K562 (cell line): ENCODE measurements around the gene ALG12. TPM values are rescaled to one million over a fixed set of nuclear protein-coding genes. Genes with fewer than 3 reads are reported as not detected.

Experiments
- ATF2 ChIP-seq: sonication (generic); formaldehyde crosslinking; IDR thresholded peaks from 2 replicates; pipeline ENCODE4 v1.8.1; 2022; ENCODE audit warnings: missing genetic modification reagents
- CREB1 ChIP-seq, 2 experiments: sonication (generic) in 1 of 2; formaldehyde crosslinking in 1 of 2; IDR thresholded peaks; 2 replicates each; pipeline versions ENCODE4 v1.6.1 to v1.8.0; 2012 to 2022; ENCODE audit warnings: inconsistent platforms in 1 of 2, mild to moderate bottlenecking in 1 of 2, missing genetic modification reagents in 1 of 2, moderate library complexity in 1 of 2
- ELK3 ChIP-seq: fragments of 450-650 bp; formaldehyde crosslinking; IDR thresholded peaks from 2 replicates; pipeline ENCODE4 v1.4.0; 2020; ENCODE audit warnings: mild to moderate bottlenecking
- EP400 ChIP-seq: fragments of 450-650 bp; IDR thresholded peaks from 2 replicates; pipeline ENCODE4 v1.6.1; 2017; ENCODE audit warnings: antibody characterized with exemption, mild to moderate bottlenecking, moderate library complexity
- GABPA ChIP-seq: fragments of 200-800 bp; sonication (Bioruptor generic); conservative IDR thresholded peaks from 2 replicates; pipeline ENCODE4 v1.6.1; 2016; ENCODE audit warnings: low read depth, missing genetic modification characterization, missing compliant biosample characterization
- HES1 ChIP-seq: fragments of 450-650 bp; IDR thresholded peaks from 2 replicates; pipeline ENCODE4 v1.6.1; 2016; ENCODE audit warnings: low read depth, mild to moderate bottlenecking, moderate library complexity
- ID3 ChIP-seq, 2 experiments: fragments of 250-450 bp in 1 of 2; fragments of 450-650 bp in 1 of 2; sonication (Bioruptor Pico) in 1 of 2; IDR thresholded peaks; 2 replicates each; pipeline versions ENCODE4 v1.6.1 to v1.8.0; 2016 to 2021; ENCODE audit warnings: mild to moderate bottlenecking in 2 of 2, moderate library complexity in 2 of 2, missing compliant biosample characterization in 1 of 2, missing genetic modification characterization in 1 of 2
- KAT7 ChIP-seq: sonication (generic); formaldehyde crosslinking; IDR thresholded peaks from 2 replicates; pipeline ENCODE4 v1.8.0; 2022; ENCODE audit warnings: missing genetic modification reagents, mild to moderate bottlenecking, borderline replicate concordance
- POLR2AphosphoS5 ChIP-seq: IDR thresholded peaks from 2 replicates; pipeline ENCODE4 v1.6.1; 2011; ENCODE audit warnings: mild to moderate bottlenecking, low read depth, low read length, moderate library complexity; ENCODE audit not compliant: control insufficient read depth, insufficient read depth
- STAG1 ChIP-seq: sonication (generic); formaldehyde crosslinking; IDR thresholded peaks from 2 replicates; pipeline ENCODE4 v1.5.0; 2020; ENCODE audit warnings: missing genetic modification reagents, borderline replicate concordance
- TFAP4 ChIP-seq: sonication (generic); formaldehyde crosslinking; IDR thresholded peaks from 2 replicates; pipeline ENCODE4 v1.8.0; 2022; ENCODE audit warnings: missing genetic modification reagents, mild to moderate bottlenecking, moderate library complexity, borderline replicate concordance
- WHSC1 ChIP-seq: IDR thresholded peaks from one replicate; pipeline ENCODE4 v1.6.1; 2012; ENCODE audit warnings: low read length, control low read depth, inconsistent platforms
- ZFX ChIP-seq: sonication (generic); formaldehyde crosslinking; IDR thresholded peaks from 2 replicates; pipeline ENCODE4 v1.8.0; 2022; ENCODE audit warnings: mild to moderate bottlenecking, missing genetic modification reagents, moderate library complexity
- ZNF197 ChIP-seq: fragments of 200-800 bp; sonication (Bioruptor generic); IDR thresholded peaks from 2 replicates; pipeline ENCODE4 v1.6.1; 2016; ENCODE audit warnings: low read depth, missing genetic modification characterization, missing compliant biosample characterization
- ZNF212 ChIP-seq: fragments of 450-650 bp; formaldehyde crosslinking; IDR thresholded peaks from 2 replicates; pipeline ENCODE4 v1.4.0; 2020; ENCODE audit warnings: mild to moderate bottlenecking
- ZNF518B ChIP-seq: fragments of 250-450 bp; sonication (Bioruptor Pico); IDR thresholded peaks from 2 replicates; pipeline ENCODE4 v1.5.0; 2021; ENCODE audit warnings: mild to moderate bottlenecking, moderate library complexity
- ZSCAN29 ChIP-seq: fragments of 450-650 bp; IDR thresholded peaks from 2 replicates; pipeline ENCODE4 v1.6.1; 2017
- polyA plus RNA-seq, 8 experiments: library from polyadenylated mRNA; depleted of rRNA in 4 of 8; stranded (reverse) in 5 of 8; unstranded in 3 of 8; fragments of >200 nt; fragmentation: Nextera tagmentation in 2 of 8; fragmentation: Illumina TruSeq in 1 of 8; extraction: Ambion mirVana in 2 of 8; extraction: Trizol in 1 of 8; gene quantifications; 2 replicates each; pipeline versions ENCODE4 v1.2.1 to v1.2.3, GENCODE V29; 2011 to 2014; ENCODE audit warnings: inconsistent platforms in 1 of 8, missing spikeins in 1 of 8
- total RNA-seq, 7 experiments: library from RNA; depleted of rRNA in 6 of 7; stranded (reverse); fragments of >200 nt in 6 of 7; fragmentation: Illumina TruSeq in 2 of 7; extraction: Trizol in 2 of 7; gene quantifications; 2 replicates each; pipeline versions ENCODE4 v1.2.1 to v1.2.3, GENCODE V29; 2011 to 2021; ENCODE audit warnings: low replicate concordance in 1 of 7

The ALG12 gene
- total and polyA plus RNA-seq, 9 of the 15 experiments (the other 6 are each of a cell fraction or from before 2014, with no cell fraction given) = 0.20 to 8.5 (median 3.4) TPM

- TF ChIP-seq ZNF518B (CRISPR knock-in tag) (no peak), ZFX (CRISPR knock-in tag) (peak; percentile 64), HES1 (peak; percentile 50), ELK3 (CRISPR knock-in tag) (no peak), ZNF212 (CRISPR knock-in tag) (no peak), WHSC1 (no peak), ZNF197 (CRISPR knock-in tag) (no peak), POLR2AphosphoS5 (peak; percentile 34), CREB1 (IDR thresholded peaks at IDR 0.05) (0 out of 2 replicates have a peak, but pooled peaks have one; percentile 29), CREB1 (CRISPR knock-in tag; IDR thresholded peaks at IDR 0.05) (no peak; the same call in none of the 2 replicates), KAT7 (CRISPR knock-in tag) (peak; percentile 6; the same call in 1 of the 2 replicates), STAG1 (no peak), GABPA (tag) (peak; percentile 88), ID3 (CRISPR knock-in tag; IDR thresholded peaks at IDR 0.05) (no peak), ID3 (tag; IDR thresholded peaks at IDR 0.05) (no peak), EP400 (peak; percentile 91), ATF2 (CRISPR knock-in tag) (no peak), TFAP4 (peak; percentile 58; the same call in 1 of the 2 replicates), ZSCAN29 (peak; percentile 99; the same call in 1 of the 2 replicates)
Observed at GRCh38 chr22:49960159-49961004, 42.1 kb upstream of the ALG12 start, which contains the start of gene PIM3 (continued).
